Urinary bladder (tissue), 4 donors: Measurements from ENCODE around the gene SLC39A10. TPM values are rescaled to one million over a fixed set of nuclear protein-coding genes. Genes with fewer than 3 reads are reported as not detected.

Source experiments
- DNase-seq: peaks from one replicate; pipeline ENCODE4 v3.0.0-alpha.2; 2015; ENCODE audit errors: extremely low spot score
- H3K27ac ChIP-seq: one replicate; pipeline ENCODE4 v1.5.1; 2013; ENCODE audit warnings: low read depth, mild to moderate bottlenecking, moderate library complexity
- H3K36me3 ChIP-seq: one replicate; pipeline ENCODE4 v1.6.1; 2013; ENCODE audit warnings: mild to moderate bottlenecking, moderate library complexity; ENCODE audit not compliant: insufficient read depth
- H3K4me1 ChIP-seq: one replicate; pipeline ENCODE4 v1.6.1; 2013; ENCODE audit warnings: mild to moderate bottlenecking, moderate library complexity; ENCODE audit not compliant: insufficient read depth
- H3K4me3 ChIP-seq: one replicate; pipeline ENCODE4 v1.5.1; 2013; ENCODE audit warnings: low read depth, low read length
- WGBS: extraction: QIAGEN DNeasy Blood & Tissue Kit; methylation state at CpG from one replicate; pipeline ENCODE4 v1.1.7; 2013; 5-methylcytosine and 5-hydroxymethylcytosine counted together
- polyA plus RNA-seq: library from polyadenylated mRNA; stranded (reverse); fragments of 200-250 nt; gene quantifications from one replicate; pipeline ENCODE4 v1.2.3, GENCODE V29; 2013
- total RNA-seq: library from RNA; depleted of rRNA; stranded (reverse); fragments of >200 nt; gene quantifications from one replicate; pipeline ENCODE4 v1.2.3, GENCODE V29; 2014
- donor health status: healthy with polysubstance abuse.
- donor health status: healthy.

Gene SLC39A10
- total and polyA plus RNA-seq, 2 donors: 8.0 to 54.8 TPM

GRCh38 chr2:195734395-195734794 is 77.4 kb downstream of the SLC39A10 start:
- no peak for DNase-seq
- 94% methylated on average over 6 of the region's 6 CpGs for WGBS
- H3K4me3 ChIP-seq: no peak overlapping the region
- no peak overlapping the region for H3K27ac ChIP-seq
- H3K4me1 ChIP-seq: no peaks in the 10 kb centered on the region
- H3K36me3 ChIP-seq: peaks cover 7% of the 10 kb centered on the region

- no peaks in the 10 kb centered on the region for H3K4me1 ChIP-seq
- DNase-seq: no peak
- H3K36me3 ChIP-seq: peaks cover 7% of the 10 kb centered on the region
- H3K27ac ChIP-seq: no peak overlapping the region
- 87% methylated on average over 2 of the region's 2 CpGs for WGBS
- no peak overlapping the region for H3K4me3 ChIP-seq
Observed at GRCh38 chr2:195734931-195735330, 77.9 kb downstream of the SLC39A10 start.

DNA sequence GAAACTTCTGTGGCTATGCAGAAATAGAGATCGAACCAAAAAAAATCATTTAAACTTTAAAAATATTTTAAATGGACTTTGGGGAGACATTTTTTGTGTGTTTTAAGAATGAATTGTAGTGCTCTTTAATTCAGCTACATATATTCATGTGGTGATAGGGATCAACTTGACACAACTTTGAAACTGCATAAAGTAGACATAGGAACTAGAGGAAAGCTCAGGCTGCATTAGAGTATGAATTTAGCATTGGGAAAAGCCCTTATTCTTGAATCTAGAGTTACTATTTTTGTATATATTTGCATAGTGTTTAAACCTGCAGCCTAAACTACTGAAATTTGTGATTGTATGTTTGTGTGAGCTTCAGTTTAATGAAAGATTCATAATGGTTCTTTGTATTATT is 78.3 kb downstream of the SLC39A10 start:
- no peak for DNase-seq
- Histone ChIP-seq H3K4me3 (no peak overlapping the region), H3K4me1 (no peaks in the 10 kb centered on the region), H3K36me3 (peaks cover 5% of the 10 kb centered on the region), H3K27ac (no peak overlapping the region)
- 97% methylated on average over 1 of the region's 1 CpG for WGBS

DNA sequence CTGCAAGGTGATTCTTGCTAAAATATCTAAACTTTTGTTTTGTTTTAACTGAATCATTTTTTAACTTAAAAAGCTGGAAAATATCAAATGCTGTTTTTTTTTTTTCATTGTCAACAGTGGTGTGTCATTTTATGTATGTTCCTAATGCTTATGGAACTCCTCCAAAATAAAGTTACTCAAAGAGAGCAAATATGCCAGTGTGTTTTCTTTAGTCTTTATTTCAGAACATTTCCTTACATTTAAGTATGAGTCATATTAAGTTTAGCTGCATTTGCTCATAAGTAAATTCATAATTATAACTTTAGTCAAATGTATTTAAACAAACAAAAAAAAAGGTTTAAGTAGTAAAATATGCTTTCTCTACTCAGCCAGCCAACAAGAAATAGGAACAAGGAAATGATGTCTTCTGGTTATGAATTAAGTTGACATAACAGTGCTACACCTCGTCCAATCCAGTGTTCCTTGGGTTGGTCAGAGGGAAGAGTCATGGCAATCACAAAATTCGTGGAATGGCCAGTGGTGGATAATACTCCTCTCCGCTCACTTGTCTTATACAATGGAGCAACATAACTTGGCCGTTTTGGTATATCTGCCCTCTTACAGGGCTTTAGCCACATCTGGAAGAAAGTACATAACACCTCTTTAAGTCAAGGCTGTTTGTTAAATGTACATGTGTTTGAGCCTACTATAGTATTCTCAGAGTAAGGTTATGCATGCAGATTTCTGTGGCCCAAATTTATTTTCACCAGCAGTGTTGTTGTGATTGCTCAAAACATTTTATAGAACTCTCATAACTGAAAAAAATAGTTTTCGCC is 80.7 kb downstream of the SLC39A10 start:
- no peak for DNase-seq
- no peak overlapping the region for H3K27ac ChIP-seq

DNA sequence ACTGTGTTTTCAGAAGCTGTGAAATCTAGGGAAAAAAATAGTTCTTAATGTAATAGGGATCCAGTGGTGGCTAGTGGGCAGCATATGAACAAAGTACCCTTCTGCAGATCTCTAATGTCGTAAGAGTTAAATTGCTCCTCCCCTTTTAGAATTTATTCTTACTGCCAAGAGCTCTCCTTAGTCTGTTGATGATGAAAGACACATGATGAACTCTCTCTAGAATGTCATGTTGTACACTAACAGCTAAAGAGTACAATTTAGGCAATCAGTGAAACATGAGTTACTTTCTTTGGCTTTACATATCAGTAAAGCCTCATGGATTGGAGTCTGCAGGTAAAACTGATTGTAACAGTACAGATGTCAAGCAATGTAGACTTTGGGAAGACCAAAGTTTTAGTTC is 84.2 kb downstream of the SLC39A10 start:
- no peak for DNase-seq
- WGBS: 96% methylated on average over 1 of the region's 1 CpG
- H3K36me3 ChIP-seq: peaks cover 2% of the 10 kb centered on the region
- H3K27ac ChIP-seq: no peak overlapping the region
- no peaks in the 10 kb centered on the region for H3K4me1 ChIP-seq
- H3K4me3 ChIP-seq: no peak overlapping the region

More for the DNA sequence above, 80.7 kb downstream of the SLC39A10 start:
- 85% methylated on average over 5 of the region's 5 CpGs for WGBS
- no peaks in the 10 kb centered on the region for H3K4me1 ChIP-seq
- peaks cover 2% of the 10 kb centered on the region for H3K36me3 ChIP-seq
- H3K4me3 ChIP-seq: no peak overlapping the region

DNA sequence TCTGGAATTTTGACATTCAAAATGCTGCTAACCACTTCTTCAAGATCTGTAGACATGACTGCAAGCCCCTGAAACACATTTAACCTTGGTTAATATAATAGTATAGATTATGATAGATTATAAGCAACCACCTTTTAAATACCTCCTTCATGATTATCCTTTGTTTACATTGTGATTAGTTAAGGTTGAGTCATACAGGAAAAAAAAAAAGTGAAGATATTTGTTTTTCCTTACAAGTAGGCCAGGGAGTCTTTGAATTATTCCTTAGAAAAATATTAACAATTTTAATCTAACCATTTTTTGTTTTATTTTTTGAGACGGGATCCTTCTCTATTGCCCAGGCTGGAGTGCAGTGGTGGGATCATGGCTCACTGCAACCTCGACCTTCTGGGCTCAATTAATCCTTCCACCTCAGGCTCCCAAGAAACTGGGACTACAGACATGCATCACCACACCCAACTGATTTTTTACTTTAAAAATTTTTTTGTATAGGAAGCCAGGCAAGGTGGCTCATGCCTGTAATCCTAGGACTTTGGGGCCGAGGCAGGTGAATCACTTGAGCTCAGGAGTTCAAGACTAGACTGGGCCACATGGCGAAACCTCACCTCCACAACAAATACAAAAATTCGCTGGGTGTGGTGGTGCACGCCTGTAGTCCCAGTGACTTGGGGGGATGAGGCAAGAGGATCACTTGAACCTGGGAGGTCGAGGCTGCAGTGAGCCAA is 99.4 kb downstream of the SLC39A10 start:
- no peak for DNase-seq
- no peak overlapping the region for H3K4me3 ChIP-seq
- H3K4me1 ChIP-seq: no peaks in the 10 kb centered on the region
- WGBS: 77% methylated on average over 7 of the region's 7 CpGs
- H3K27ac ChIP-seq: no peak overlapping the region
- no peaks in the 10 kb centered on the region for H3K36me3 ChIP-seq

- Histone ChIP-seq H3K27ac (no peak overlapping the region), H3K36me3 (no peaks in the 10 kb centered on the region), H3K4me1 (no peaks in the 10 kb centered on the region), H3K4me3 (no peak overlapping the region)
- no peak for DNase-seq
- 98% methylated on average over 3 of the region's 3 CpGs for WGBS
Observed at GRCh38 chr2:195758846-195759245, 101.8 kb downstream of the SLC39A10 start.

GRCh38 chr2:195759877-195760276 is 102.9 kb downstream of the SLC39A10 start:
- DNase-seq: no peak
- Histone ChIP-seq H3K4me3 (no peak overlapping the region), H3K36me3 (no peaks in the 10 kb centered on the region), H3K4me1 (no peaks in the 10 kb centered on the region), H3K27ac (no peak overlapping the region)
- WGBS: 94% methylated on average over 1 of the region's 1 CpG

- no peak overlapping the region for H3K4me3 ChIP-seq
- no peaks in the 10 kb centered on the region for H3K4me1 ChIP-seq
- no peak for DNase-seq
- no peak overlapping the region for H3K27ac ChIP-seq
- no peaks in the 10 kb centered on the region for H3K36me3 ChIP-seq
Observed at GRCh38 chr2:195763866-195764265, 106.8 kb downstream of the SLC39A10 start.

DNA sequence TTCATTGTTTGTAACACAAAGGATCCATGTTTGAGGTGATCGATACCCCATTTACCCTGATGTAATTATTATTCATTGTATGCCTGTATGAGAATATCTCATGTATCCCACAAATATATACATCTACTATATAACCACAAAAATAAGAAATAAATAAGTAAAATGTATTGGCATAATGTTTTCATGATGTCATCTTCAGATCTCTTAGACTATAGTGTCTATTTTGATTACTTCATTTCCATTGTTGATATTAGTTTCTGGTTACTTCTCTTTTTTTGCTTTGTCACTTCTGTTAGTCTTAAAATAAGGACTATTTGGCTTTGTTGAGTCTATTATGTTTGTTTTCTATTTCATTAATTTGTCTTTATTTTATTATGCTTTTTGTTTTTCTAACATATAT is 109.7 kb downstream of the SLC39A10 start:
- no peak for DNase-seq
- no peaks in the 10 kb centered on the region for H3K4me1 ChIP-seq
- whole genome bisulfite sequencing: 100% methylated on average over 1 of the region's 1 CpG

DNA sequence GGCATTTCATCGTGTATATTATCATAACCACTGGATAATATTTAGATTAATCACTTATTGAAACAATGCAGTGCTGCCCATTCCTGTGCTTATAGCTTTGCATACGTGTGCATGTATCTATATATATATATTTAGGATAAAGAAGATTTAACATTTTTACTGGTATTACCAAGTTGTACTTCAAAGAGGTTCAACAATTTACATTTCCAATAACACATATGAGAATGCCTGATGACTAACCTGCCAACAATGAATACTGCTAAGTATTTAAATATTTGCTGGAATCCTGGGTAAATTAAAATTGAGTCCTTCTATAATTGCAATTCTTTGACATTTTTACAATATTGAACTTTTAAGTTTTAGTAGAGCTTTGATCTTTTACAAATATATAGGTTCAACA is 111.4 kb downstream of the SLC39A10 start:
- WGBS: 52% methylated on average over 2 of the region's 2 CpGs

More for the DNA sequence above, 109.7 kb downstream of the SLC39A10 start:
- Histone ChIP-seq H3K27ac (no peak overlapping the region), H3K4me3 (no peak overlapping the region), H3K36me3 (no peaks in the 10 kb centered on the region)

DNA sequence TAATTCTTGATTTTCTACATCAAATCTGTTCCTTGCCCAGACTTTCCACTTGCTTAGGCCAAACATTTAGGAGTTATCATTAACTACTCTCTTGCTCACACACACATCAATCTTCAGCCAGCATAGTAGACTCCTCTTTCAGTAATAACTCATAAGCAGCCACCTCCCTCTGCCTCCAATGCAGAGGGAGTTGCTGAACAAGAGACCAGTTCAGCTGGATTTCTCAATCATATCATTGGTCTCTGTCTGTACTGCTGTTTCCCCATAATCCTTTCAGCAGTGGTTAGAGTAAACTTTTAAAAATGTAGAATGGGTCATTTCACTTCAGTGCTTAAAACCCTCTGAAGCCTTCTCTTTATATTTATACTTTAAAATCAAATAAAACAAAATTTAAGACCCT is 112.9 kb downstream of the SLC39A10 start:
- H3K27ac ChIP-seq: no peak overlapping the region
- no peak for DNase-seq

More for the DNA sequence above, 111.4 kb downstream of the SLC39A10 start:
- Histone ChIP-seq H3K4me3 (no peak overlapping the region), H3K36me3 (no peaks in the 10 kb centered on the region), H3K4me1 (no peaks in the 10 kb centered on the region), H3K27ac (no peak overlapping the region)
- DNase-seq: no peak

GRCh38 chr2:195779491-195779890 is 122.5 kb downstream of the SLC39A10 start:
- Histone ChIP-seq H3K4me3 (no peak overlapping the region), H3K36me3 (no peaks in the 10 kb centered on the region), H3K27ac (no peak overlapping the region), H3K4me1 (no peaks in the 10 kb centered on the region)
- DNase-seq: no peak
- 86% methylated on average over 2 of the region's 2 CpGs for WGBS

More for the DNA sequence above, 112.9 kb downstream of the SLC39A10 start:
- no peaks in the 10 kb centered on the region for H3K4me1 ChIP-seq
- no peak overlapping the region for H3K4me3 ChIP-seq
- no peaks in the 10 kb centered on the region for H3K36me3 ChIP-seq

- H3K4me3 ChIP-seq: no peak overlapping the region
- no peak for DNase-seq
- H3K4me1 ChIP-seq: no peaks in the 10 kb centered on the region
- H3K36me3 ChIP-seq: no peaks in the 10 kb centered on the region
- H3K27ac ChIP-seq: no peak overlapping the region
- WGBS: 98% methylated on average over 2 of the region's 2 CpGs
Observed at GRCh38 chr2:195782156-195782555, 125.1 kb downstream of the SLC39A10 start.
